ENCODE measurements around the gene MYO18B.

The MYO18B gene

DNA sequence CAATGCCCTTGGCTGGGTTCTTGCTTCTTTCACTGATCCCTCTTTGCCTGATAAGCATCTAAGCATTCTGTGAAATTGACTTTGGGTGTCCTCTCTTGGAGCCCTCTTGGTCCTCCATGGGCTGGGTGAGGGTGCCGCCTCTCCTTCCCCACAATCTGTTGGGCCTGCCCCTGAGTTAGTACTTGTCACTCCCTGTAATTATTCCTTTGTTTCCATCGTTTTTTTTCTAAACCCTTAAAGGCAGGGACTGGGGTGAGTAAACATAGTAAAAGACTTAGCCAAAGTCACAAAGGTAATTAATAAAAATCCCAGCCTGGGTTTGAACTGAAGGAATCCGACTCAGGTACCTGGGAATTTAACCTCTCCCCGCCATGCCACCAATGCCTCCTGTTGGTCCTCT is 188.1 kb downstream of the MYO18B start:
- TF ChIP-seq POLR2AphosphoS5 (IDR thresholded peaks at IDR 0.05; ENCODE audit: low read depth) (no peak), GABPA (IDR thresholded peaks at IDR 0.05; ENCODE audit: low read depth) (no peak), SPI1 (IDR thresholded peaks at IDR 0.05; ENCODE audit: borderline replicate concordance, low read depth) (no peak)
- TF ChIP-seq, protein P1, sequence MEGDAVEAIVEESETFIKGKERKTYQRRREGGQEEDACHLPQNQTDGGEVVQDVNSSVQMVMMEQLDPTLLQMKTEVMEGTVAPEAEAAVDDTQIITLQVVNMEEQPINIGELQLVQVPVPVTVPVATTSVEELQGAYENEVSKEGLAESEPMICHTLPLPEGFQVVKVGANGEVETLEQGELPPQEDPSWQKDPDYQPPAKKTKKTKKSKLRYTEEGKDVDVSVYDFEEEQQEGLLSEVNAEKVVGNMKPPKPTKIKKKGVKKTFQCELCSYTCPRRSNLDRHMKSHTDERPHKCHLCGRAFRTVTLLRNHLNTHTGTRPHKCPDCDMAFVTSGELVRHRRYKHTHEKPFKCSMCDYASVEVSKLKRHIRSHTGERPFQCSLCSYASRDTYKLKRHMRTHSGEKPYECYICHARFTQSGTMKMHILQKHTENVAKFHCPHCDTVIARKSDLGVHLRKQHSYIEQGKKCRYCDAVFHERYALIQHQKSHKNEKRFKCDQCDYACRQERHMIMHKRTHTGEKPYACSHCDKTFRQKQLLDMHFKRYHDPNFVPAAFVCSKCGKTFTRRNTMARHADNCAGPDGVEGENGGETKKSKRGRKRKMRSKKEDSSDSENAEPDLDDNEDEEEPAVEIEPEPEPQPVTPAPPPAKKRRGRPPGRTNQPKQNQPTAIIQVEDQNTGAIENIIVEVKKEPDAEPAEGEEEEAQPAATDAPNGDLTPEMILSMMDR (IDR thresholded peaks at IDR 0.05; ENCODE audit: insufficient read depth, low read length): no peak
- TF ChIP-seq, protein P2, sequence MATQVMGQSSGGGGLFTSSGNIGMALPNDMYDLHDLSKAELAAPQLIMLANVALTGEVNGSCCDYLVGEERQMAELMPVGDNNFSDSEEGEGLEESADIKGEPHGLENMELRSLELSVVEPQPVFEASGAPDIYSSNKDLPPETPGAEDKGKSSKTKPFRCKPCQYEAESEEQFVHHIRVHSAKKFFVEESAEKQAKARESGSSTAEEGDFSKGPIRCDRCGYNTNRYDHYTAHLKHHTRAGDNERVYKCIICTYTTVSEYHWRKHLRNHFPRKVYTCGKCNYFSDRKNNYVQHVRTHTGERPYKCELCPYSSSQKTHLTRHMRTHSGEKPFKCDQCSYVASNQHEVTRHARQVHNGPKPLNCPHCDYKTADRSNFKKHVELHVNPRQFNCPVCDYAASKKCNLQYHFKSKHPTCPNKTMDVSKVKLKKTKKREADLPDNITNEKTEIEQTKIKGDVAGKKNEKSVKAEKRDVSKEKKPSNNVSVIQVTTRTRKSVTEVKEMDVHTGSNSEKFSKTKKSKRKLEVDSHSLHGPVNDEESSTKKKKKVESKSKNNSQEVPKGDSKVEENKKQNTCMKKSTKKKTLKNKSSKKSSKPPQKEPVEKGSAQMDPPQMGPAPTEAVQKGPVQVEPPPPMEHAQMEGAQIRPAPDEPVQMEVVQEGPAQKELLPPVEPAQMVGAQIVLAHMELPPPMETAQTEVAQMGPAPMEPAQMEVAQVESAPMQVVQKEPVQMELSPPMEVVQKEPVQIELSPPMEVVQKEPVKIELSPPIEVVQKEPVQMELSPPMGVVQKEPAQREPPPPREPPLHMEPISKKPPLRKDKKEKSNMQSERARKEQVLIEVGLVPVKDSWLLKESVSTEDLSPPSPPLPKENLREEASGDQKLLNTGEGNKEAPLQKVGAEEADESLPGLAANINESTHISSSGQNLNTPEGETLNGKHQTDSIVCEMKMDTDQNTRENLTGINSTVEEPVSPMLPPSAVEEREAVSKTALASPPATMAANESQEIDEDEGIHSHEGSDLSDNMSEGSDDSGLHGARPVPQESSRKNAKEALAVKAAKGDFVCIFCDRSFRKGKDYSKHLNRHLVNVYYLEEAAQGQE (IDR thresholded peaks at IDR 0.05; ENCODE audit: insufficient replicate concordance, low read depth): no peak
- H3K27ac ChIP-seq (replicated peaks): no peak overlapping the region
- H3K4me3 ChIP-seq (replicated peaks; ENCODE audit: insufficient read depth, low read length): no peak overlapping the region
- no peak for DNase-seq (ENCODE audit: low read depth in 1 of 2, low spot score in 1 of 2)
- no peaks in the 10 kb centered on the region for H3K27me3 ChIP-seq (ENCODE audit: insufficient read depth, poor library complexity, severe bottlenecking)

DNA sequence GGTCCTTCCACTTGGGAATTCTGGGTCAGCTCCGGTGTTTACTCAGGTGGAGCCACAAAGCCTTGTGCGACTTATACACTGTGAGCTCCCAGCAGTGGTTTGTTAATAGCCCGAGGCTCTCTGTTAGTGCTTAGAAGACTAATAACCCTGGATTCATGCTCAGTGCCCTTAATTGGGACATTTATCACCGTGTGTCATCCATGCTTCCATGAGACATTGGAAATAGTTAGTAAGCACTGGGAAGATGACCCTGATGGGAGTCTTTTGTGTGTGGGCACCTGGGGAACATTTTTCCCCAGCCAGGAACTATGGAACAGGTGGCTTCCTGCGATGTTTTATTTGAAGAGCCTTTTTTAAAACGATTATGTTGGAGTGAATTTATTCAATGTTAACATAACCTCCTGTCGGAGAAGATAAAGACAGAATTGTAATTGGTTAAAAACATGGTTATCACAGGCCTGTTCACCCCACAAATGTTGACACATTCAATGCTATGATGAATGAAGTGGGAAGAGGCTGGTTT is 188.9 kb downstream of the MYO18B start:
- no peak overlapping the region for H3K27ac ChIP-seq (replicated peaks)
- H3K4me3 ChIP-seq (replicated peaks; ENCODE audit: insufficient read depth, low read length): no peak overlapping the region
- H3K27me3 ChIP-seq (ENCODE audit: insufficient read depth, poor library complexity, severe bottlenecking): no peaks in the 10 kb centered on the region
- TF ChIP-seq GABPA (IDR thresholded peaks at IDR 0.05; ENCODE audit: low read depth) (no peak), SPI1 (IDR thresholded peaks at IDR 0.05; ENCODE audit: borderline replicate concordance, low read depth) (no peak)
- TF ChIP-seq, protein P1 (IDR thresholded peaks at IDR 0.05; ENCODE audit: insufficient read depth, low read length): no peak
- no peak for DNase-seq (ENCODE audit: low read depth in 1 of 2, low spot score in 1 of 2)

DNA sequence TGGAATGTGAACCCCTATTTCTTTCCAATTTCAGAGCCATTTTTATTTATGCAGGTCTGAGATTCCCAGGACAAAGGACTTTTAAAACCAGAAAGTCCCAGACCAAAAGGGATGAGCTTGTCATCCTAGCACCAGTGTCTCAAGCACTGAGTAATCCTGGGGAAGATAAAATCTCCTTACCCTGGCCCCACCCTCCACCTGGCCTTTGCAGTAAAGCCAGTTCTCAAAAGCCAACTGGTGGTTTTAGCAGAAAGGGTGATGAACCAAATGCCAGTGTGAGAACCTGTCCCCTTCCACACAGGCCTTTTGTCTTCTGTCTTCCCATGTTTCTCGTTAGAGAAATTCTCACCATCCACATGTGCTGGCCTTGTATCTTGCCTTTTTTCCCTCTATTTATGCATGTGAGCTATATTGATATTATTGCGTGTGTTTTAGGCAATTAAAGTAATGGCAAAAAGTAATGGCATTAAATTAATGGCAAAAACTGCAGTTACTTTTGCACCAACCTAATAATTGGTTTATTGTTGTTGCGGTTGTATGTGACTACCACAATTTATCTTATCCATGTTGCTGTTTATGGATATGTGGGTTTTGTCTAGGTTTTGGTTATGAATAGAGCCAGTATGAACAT is 191.3 kb downstream of the MYO18B start:
- TF ChIP-seq, protein P1 (IDR thresholded peaks at IDR 0.05; ENCODE audit: insufficient read depth, low read length): no peak
- TF ChIP-seq GABPA (IDR thresholded peaks at IDR 0.05; ENCODE audit: low read depth): no peak
- TF ChIP-seq, protein P2 (IDR thresholded peaks at IDR 0.05; ENCODE audit: insufficient replicate concordance, low read depth): no peak
- TF ChIP-seq POLR2AphosphoS5 (IDR thresholded peaks at IDR 0.05; ENCODE audit: low read depth): no peak
- no peak overlapping the region for H3K4me3 ChIP-seq (replicated peaks; ENCODE audit: insufficient read depth, low read length)
- no peak overlapping the region for H3K27ac ChIP-seq (replicated peaks)
- H3K27me3 ChIP-seq (ENCODE audit: insufficient read depth, poor library complexity, severe bottlenecking): no peaks in the 10 kb centered on the region
- no peak for DNase-seq (ENCODE audit: low read depth in 1 of 2, low spot score in 1 of 2)
